Peyer's patch (tissue), 4 donors: ENCODE results near the gene ALG2. TPM values are rescaled to one million over a fixed set of nuclear protein-coding genes. Genes with fewer than 3 reads are reported as not detected.
A peak's percentile ranks its signal among the peaks of the same experiment; 100 is the strongest.

Source experiments
- DNase-seq, 3 donors: peaks; one replicate each; pipeline ENCODE4 v3.0.0-alpha.2; 2017 to 2019
- H3K27ac ChIP-seq, 4 donors: fragments of 200-600 bp; sonication (generic); one replicate each; pipeline ENCODE4 v1.5.1; 2016 to 2019
- H3K27me3 ChIP-seq, 2 donors: fragments of 200-600 bp; sonication (generic); one replicate each; pipeline ENCODE4 v1.5.1; 2019
- H3K36me3 ChIP-seq, 3 donors: fragments of 200-600 bp; sonication (generic); one replicate each; pipeline ENCODE4 v1.5.1; 2016 to 2019
- H3K4me1 ChIP-seq, 4 donors: fragments of 200-600 bp; sonication (generic); one replicate each; pipeline ENCODE4 v1.5.1; 2016 to 2019
- H3K4me3 ChIP-seq, 4 donors: fragments of 200-600 bp; sonication (generic); 1 replicate in 3 of 4; 2 replicates in 1 of 4; pipeline ENCODE4 v1.5.1; 2016 to 2019; ENCODE audit warnings: mild to moderate bottlenecking in 1 of 4
- H3K9me3 ChIP-seq, 4 donors: fragments of 200-600 bp; sonication (generic); one replicate each; pipeline ENCODE4 v1.5.1; 2016 to 2019; ENCODE audit warnings: mild to moderate bottlenecking in 1 of 4
- CTCF ChIP-seq, 6 experiments: fragments of 450-650 bp in 4 of 6; fragments of 200-600 bp in 2 of 6; sonication (generic) in 1 of 6; IDR thresholded peaks; one replicate each; pipeline ENCODE4 v1.5.1; 2017 to 2019; ENCODE audit warnings: antibody characterized with exemption in 6 of 6, mild to moderate bottlenecking in 3 of 6, moderate library complexity in 1 of 6
- POLR2A ChIP-seq, 2 donors: fragments of 450-650 bp; IDR thresholded peaks; one replicate each; pipeline ENCODE4 v1.5.1; 2017; ENCODE audit warnings: antibody characterized with exemption in 2 of 2, mild to moderate bottlenecking in 2 of 2, moderate library complexity in 2 of 2
- total RNA-seq, 4 donors: library from RNA; depleted of rRNA; stranded (reverse); fragments of >200 nt; gene quantifications; one replicate each; pipeline ENCODE4 v1.1.0, GENCODE V29; 2016

Gene ALG2
- total RNA-seq, 4 donors from 2014 or later: 19.0 to 36.2 (median 31.0) TPM

- no peak overlapping the region for H3K4me3 ChIP-seq
- no peak for DNase-seq
- TF ChIP-seq POLR2A (IDR thresholded peaks at IDR 0.05): no peak
- TF ChIP-seq CTCF (IDR thresholded peaks at IDR 0.05): no peak
- H3K27me3 ChIP-seq: no peaks in the 10 kb centered on the region
- H3K4me1 ChIP-seq: peaks cover 0 to 15% (median 3%) of the 10 kb centered on the region in 4 donors
- H3K36me3 ChIP-seq: peaks cover 0 to 34% (median 0%) of the 10 kb centered on the region in 3 donors
- H3K27ac ChIP-seq: no peak overlapping the region
- no peaks in the 10 kb centered on the region for H3K9me3 ChIP-seq
Observed at GRCh38 chr9:99226054-99226453, 4.3 kb upstream of the ALG2 start.

GRCh38 chr9:99224445-99224844 lies 2.7 kb upstream of the ALG2 start:
- H3K9me3 ChIP-seq: no peaks in the 10 kb centered on the region
- no peaks in the 10 kb centered on the region for H3K27me3 ChIP-seq
- no peak for DNase-seq
- peaks cover 0 to 18% (median 0%) of the 10 kb centered on the region in 3 donors for H3K36me3 ChIP-seq
- no peak overlapping the region for H3K27ac ChIP-seq
- H3K4me3 ChIP-seq: no peak overlapping the region
- peaks cover 4 to 30% (median 14%) of the 10 kb centered on the region in 4 donors for H3K4me1 ChIP-seq
- TF ChIP-seq POLR2A (IDR thresholded peaks at IDR 0.05) (no peak), CTCF (IDR thresholded peaks at IDR 0.05) (no peak)

GRCh38 chr9:99222416-99223270 lies 901 bp upstream of the ALG2 start:
- H3K4me3 ChIP-seq: peak overlapping the region; percentile 62 to 98 (median 90)
- DNase-seq: no peak
- H3K36me3 ChIP-seq: peaks cover 0 to 4% (median 0%) of the 10 kb centered on the region in 3 donors
- no peaks in the 10 kb centered on the region for H3K9me3 ChIP-seq
- H3K27me3 ChIP-seq: no peaks in the 10 kb centered on the region
- TF ChIP-seq CTCF (IDR thresholded peaks at IDR 0.05): no peak
- no peak for TF ChIP-seq POLR2A (IDR thresholded peaks at IDR 0.05)
- H3K27ac ChIP-seq: peak overlapping the region; percentile 92 to 95 (median 94)
- H3K4me1 ChIP-seq: peaks cover 4 to 30% (median 14%) of the 10 kb centered on the region in 4 donors

- H3K4me3 ChIP-seq: peak overlapping the region; percentile 62 to 98 (median 90)
- H3K36me3 ChIP-seq: peaks cover 0 to 4% (median 0%) of the 10 kb centered on the region in 3 donors
- DNase-seq: peak in 1 of 3 donors; percentile 20
- peaks cover 4 to 30% (median 14%) of the 10 kb centered on the region in 4 donors for H3K4me1 ChIP-seq
- no peaks in the 10 kb centered on the region for H3K9me3 ChIP-seq
- peak overlapping the region; percentile 92 to 95 (median 94) for H3K27ac ChIP-seq
- no peaks in the 10 kb centered on the region for H3K27me3 ChIP-seq
- TF ChIP-seq POLR2A (IDR thresholded peaks at IDR 0.05) (no peak), CTCF (IDR thresholded peaks at IDR 0.05) (no peak)
Observed at GRCh38 chr9:99221266-99221620, 499 bp downstream of the ALG2 start.

- Histone ChIP-seq H3K36me3 (peaks cover 0 to 8% (median 0%) of the 10 kb centered on the region in 3 donors), H3K9me3 (no peaks in the 10 kb centered on the region), H3K27me3 (no peaks in the 10 kb centered on the region), H3K27ac (no peak overlapping the region), H3K4me3 (peak overlapping the region in 1 of 4 donors; percentile 98), H3K4me1 (peaks cover 4 to 30% (median 14%) of the 10 kb centered on the region in 4 donors)
- no peak for DNase-seq
- no peak for TF ChIP-seq POLR2A (IDR thresholded peaks at IDR 0.05)
- no peak for TF ChIP-seq CTCF (IDR thresholded peaks at IDR 0.05)
Observed at GRCh38 chr9:99220011-99220410, 1.7 kb downstream of the ALG2 start.
